ENCODE measurements around the gene TAS2R13. TPM values are rescaled to one million over a fixed set of nuclear protein-coding genes. Genes with fewer than 3 reads are reported as not detected.

TAS2R13 gene
- polyA plus RNA-seq, 2 of the 4 experiments (the other 2 are of a cell fraction) = 0.19 TPM; not detected in 1

DNA sequence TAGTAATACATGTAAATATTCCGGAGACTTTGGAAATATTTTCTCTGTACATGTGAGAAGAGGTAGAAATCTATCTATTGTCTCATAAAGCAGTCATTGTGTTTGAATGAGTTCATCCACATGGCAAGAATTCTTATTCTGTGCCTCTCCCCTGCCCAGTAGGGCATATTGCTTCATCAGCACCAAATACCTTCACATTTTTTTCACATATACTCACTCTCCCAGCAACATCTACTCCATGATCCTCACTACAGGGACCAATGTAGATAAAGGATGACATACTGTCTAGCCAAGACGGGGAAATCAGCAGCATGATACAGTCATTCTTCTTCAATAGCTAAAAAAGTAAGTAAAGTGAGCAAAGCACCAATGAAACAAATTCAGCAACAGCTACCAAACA, 31.0 kb upstream of the TAS2R13 start:
- Histone ChIP-seq H3K4me3 (no peak overlapping the region), H3K4me2 (no peak overlapping the region), H3K27ac (no peak overlapping the region), H3K4me1 (peaks cover 20% of the 10 kb centered on the region), H3K9me3 (0 out of 3 replicates have a peak, but pooled peaks cover 4% of the 10 kb centered on the region)
- WGBS (ENCODE audit: missing lambda C conversion rate) = 78% methylated on average over 2 of the region's 2 CpGs
- DNase-seq (ENCODE audit: low read depth in 1 of 2, low spot score in 1 of 2) = peak; percentile 4 to 65
- ChIA-PET CTCF (no interaction called here), POLR2A (no interaction called here)
- peak; percentile 82 to 90 for ATAC-seq
- FAIRE-seq = no peak
- TF ChIP-seq MAFK (IDR thresholded peaks at IDR 0.05; ENCODE audit: partially characterized antibody) = peak; percentile 43
- TF ChIP-seq FOSL2 (IDR thresholded peaks at IDR 0.05) = no peak
- peak; percentile 47; the same call in 1 of the 2 replicates for TF ChIP-seq FOSL2 (CRISPR knock-in tag; IDR thresholded peaks at IDR 0.05)
- TF ChIP-seq KDM5A (IDR thresholded peaks at IDR 0.05) = no peak
- no peak for TF ChIP-seq SMC3 (IDR thresholded peaks at IDR 0.05)
- TF ChIP-seq CEBPB (IDR thresholded peaks at IDR 0.05) = peak; percentile 9 to 52; a peak in 2 of 4 replicates

DNA sequence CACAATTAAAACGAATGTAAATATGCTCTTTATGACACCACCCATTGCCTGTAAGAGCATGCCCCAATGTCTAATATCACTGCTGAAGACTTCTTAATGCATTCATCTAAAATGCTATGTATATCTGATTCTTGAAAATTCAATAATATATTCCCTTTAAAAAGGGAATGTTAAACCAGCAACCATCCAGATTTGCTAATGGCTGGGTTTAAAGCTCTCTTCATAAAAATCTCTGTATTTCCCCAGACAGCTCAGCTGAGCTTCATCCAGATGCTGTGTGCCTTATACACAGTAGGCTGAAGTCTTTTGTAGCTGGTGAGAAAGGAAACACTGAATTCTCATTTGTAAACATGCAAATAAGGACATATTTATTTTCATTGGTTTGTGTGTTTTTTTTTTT, 29.8 kb upstream of the TAS2R13 start, which contains the start of gene TAS2R14:
Gene TAS2R14 (minus strand): TSS at position 101 of the 400 bp plus-strand sequence. CDS start 56 bp downstream, at position 45.
- DNase-seq (ENCODE audit: low read depth in 1 of 2, low spot score in 1 of 2) (no peak), FAIRE-seq (no peak), ATAC-seq (no peak)
- H3K4me2 ChIP-seq = no peak within 1 kb of the TSS
- peaks cover 20% of the 10 kb centered on the region for H3K4me1 ChIP-seq
- ChIA-PET CTCF (no interaction called here), POLR2A (no interaction called here)
- 95% methylated on average over 1 of the region's 1 CpG for WGBS (ENCODE audit: missing lambda C conversion rate)
- TF ChIP-seq HEYL (CRISPR knock-in tag; IDR thresholded peaks at IDR 0.05) = no peak
- TF ChIP-seq NPAS2 (CRISPR knock-in tag; IDR thresholded peaks at IDR 0.05; ENCODE audit: borderline replicate concordance) = no peak
- TF ChIP-seq SREBF2 (IDR thresholded peaks at IDR 0.05) = no peak
- no peak for TF ChIP-seq KDM1A (IDR thresholded peaks at IDR 0.05; ENCODE audit: low read depth)
- H3K4me3 ChIP-seq = no peak within 1 kb of the TSS
- H3K27ac ChIP-seq = no peak within 1 kb of the TSS
- 0 out of 3 replicates have a peak, but pooled peaks cover 4% of the 10 kb centered on the region for H3K9me3 ChIP-seq

DNA sequence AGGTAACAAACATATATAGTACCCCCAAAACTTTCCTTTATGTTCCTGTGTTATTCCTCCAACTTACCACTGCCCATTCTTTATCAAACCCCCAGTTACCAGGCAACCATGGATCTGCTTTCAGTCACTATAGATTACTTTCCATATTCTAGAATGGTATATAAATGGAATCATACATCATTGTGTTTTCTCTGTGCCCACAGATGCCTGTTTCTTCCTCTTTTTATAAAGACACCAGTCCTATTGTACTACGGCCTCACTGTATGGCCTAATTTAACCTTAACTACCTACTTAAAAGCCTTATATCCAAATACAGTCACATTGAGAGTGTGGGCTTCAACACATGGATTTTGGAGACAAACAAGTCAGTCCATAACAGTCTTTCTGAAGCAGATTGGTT, 27.1 kb upstream of the TAS2R13 start:
- ChIA-PET CTCF (interaction anchor here (1.2 kb wide), 1 partner anchor 51 kb away, joined by 3 read pairs; no protein-coding TSS in a partner anchor), POLR2A (no interaction called here)
- WGBS (ENCODE audit: missing lambda C conversion rate) = 90% methylated on average over 1 of the region's 1 CpG
- no peak for DNase-seq (ENCODE audit: low read depth in 1 of 2, low spot score in 1 of 2)
- no peak overlapping the region for H3K27ac ChIP-seq
- no peak overlapping the region for H3K4me2 ChIP-seq
- no peak overlapping the region for H3K4me3 ChIP-seq
- no peak for FAIRE-seq
- no peak for TF ChIP-seq NFE2L2 (conservative IDR thresholded peaks at IDR 0.05; ENCODE audit: low read length)
- TF ChIP-seq CHD2 (IDR thresholded peaks at IDR 0.05; ENCODE audit: low read length, partially characterized antibody) = no peak
- no peak for TF ChIP-seq EHF (CRISPR knock-in tag; IDR thresholded peaks at IDR 0.05)
- TF ChIP-seq, protein P1, sequence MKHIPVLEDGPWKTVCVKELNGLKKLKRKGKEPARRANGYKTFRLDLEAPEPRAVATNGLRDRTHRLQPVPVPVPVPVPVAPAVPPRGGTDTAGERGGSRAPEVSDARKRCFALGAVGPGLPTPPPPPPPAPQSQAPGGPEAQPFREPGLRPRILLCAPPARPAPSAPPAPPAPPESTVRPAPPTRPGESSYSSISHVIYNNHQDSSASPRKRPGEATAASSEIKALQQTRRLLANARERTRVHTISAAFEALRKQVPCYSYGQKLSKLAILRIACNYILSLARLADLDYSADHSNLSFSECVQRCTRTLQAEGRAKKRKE (CRISPR knock-in tag; IDR thresholded peaks at IDR 0.05; ENCODE audit: low read depth) = no peak
- TF ChIP-seq, protein P2, sequence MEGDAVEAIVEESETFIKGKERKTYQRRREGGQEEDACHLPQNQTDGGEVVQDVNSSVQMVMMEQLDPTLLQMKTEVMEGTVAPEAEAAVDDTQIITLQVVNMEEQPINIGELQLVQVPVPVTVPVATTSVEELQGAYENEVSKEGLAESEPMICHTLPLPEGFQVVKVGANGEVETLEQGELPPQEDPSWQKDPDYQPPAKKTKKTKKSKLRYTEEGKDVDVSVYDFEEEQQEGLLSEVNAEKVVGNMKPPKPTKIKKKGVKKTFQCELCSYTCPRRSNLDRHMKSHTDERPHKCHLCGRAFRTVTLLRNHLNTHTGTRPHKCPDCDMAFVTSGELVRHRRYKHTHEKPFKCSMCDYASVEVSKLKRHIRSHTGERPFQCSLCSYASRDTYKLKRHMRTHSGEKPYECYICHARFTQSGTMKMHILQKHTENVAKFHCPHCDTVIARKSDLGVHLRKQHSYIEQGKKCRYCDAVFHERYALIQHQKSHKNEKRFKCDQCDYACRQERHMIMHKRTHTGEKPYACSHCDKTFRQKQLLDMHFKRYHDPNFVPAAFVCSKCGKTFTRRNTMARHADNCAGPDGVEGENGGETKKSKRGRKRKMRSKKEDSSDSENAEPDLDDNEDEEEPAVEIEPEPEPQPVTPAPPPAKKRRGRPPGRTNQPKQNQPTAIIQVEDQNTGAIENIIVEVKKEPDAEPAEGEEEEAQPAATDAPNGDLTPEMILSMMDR (IDR thresholded peaks at IDR 0.05) = no peak
- TF ChIP-seq CEBPB (IDR thresholded peaks at IDR 0.05) = no peak
- no peak for TF ChIP-seq POLR2AphosphoS2 (conservative IDR thresholded peaks at IDR 0.05; ENCODE audit: low read length)
- no peak for TF ChIP-seq KDM5A (IDR thresholded peaks at IDR 0.05)
- TF ChIP-seq, protein P3, sequence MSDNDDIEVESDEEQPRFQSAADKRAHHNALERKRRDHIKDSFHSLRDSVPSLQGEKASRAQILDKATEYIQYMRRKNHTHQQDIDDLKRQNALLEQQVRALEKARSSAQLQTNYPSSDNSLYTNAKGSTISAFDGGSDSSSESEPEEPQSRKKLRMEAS (IDR thresholded peaks at IDR 0.05) = no peak
- no peak for TF ChIP-seq TFCP2L1 (CRISPR knock-in tag; IDR thresholded peaks at IDR 0.05)
- no peaks in the 10 kb centered on the region for H3K9me3 ChIP-seq
- H3K4me1 ChIP-seq = peaks cover 6% of the 10 kb centered on the region; the same call in 1 of the 3 replicates
- ATAC-seq = no peak

DNA sequence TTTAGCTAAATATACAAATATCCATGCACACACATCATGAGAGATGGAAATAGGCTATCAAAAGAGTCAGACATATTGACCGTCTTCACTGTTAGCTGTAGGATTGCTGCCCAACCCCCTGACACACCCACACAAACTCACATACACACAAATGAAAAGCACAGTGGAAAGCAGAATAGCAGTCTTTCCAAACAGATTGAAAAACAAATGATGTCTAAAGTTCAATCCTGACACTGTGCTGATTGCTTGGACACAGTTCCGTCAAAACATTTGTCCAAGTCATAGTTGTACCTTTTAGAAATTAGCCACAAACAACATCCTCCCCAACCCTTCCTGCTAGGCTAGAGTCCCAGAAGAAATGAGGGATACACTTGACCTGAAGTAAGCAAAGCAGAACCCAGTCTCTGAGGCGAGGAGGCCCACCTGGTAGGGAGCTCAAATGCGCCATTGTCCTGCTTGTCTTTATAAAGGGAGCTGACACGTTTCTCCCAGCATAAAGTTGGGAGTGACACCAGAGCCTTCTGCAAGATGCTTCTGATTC, 19.5 kb upstream of the TAS2R13 start, which contains the start of gene PRH2:
Gene PRH2 (plus strand): TSS at position 491 of the 541 bp plus-strand sequence. CDS start 38 bp downstream, at position 529.
- no peak for FAIRE-seq
- Histone ChIP-seq H3K27ac (no peak within 1 kb of the TSS), H3K4me2 (no peak within 1 kb of the TSS), H3K4me1 (no peaks in the 10 kb centered on the region), H3K9me3 (no peaks in the 10 kb centered on the region), H3K4me3 (no peak within 1 kb of the TSS)
- WGBS (ENCODE audit: missing lambda C conversion rate) = 89% methylated on average over 5 of the region's 5 CpGs
- no peak for ATAC-seq
- DNase-seq (ENCODE audit: low read depth in 1 of 2, low spot score in 1 of 2) = no peak
- POLR2A ChIA-PET = no interaction called here
- CTCF ChIA-PET = interaction anchor here (0.9 kb wide), 1 partner anchor 14 kb away, joined by 3 read pairs; no protein-coding TSS in a partner anchor
- TF ChIP-seq HOXA7 (CRISPR knock-in tag; IDR thresholded peaks at IDR 0.05) = no peak
- no peak for TF ChIP-seq MAFK (IDR thresholded peaks at IDR 0.05; ENCODE audit: partially characterized antibody)
- no peak for TF ChIP-seq GATA3 (IDR thresholded peaks at IDR 0.05; ENCODE audit: borderline replicate concordance)
- TF ChIP-seq PHF8 (IDR thresholded peaks at IDR 0.05; ENCODE audit: borderline replicate concordance, low read depth) = no peak
- TF ChIP-seq ZFP36 (IDR thresholded peaks at IDR 0.05; ENCODE audit: borderline replicate concordance, partially characterized antibody) = no peak
- no peak for TF ChIP-seq ZC3H11A (IDR thresholded peaks at IDR 0.05)
- no peak for TF ChIP-seq BHLHE40 (IDR thresholded peaks at IDR 0.05; ENCODE audit: low read depth, low read length)
- TF ChIP-seq HOXB5 (CRISPR knock-in tag; IDR thresholded peaks at IDR 0.05) = no peak
- TF ChIP-seq TP53 (CRISPR knock-in tag; IDR thresholded peaks at IDR 0.05) = no peak
- no peak for TF ChIP-seq CEBPB (IDR thresholded peaks at IDR 0.05)
- TF ChIP-seq MYC (IDR thresholded peaks at IDR 0.05; ENCODE audit: borderline replicate concordance, low read length) = no peak
- no peak for TF ChIP-seq RAD21 (conservative IDR thresholded peaks at IDR 0.05 in 1 of 2, IDR thresholded peaks at IDR 0.05 in 1 of 2)

All from A549 (cell line).